Body of pancreas (tissue), 4 donors: ENCODE results near the gene TRIP13. TPM values are rescaled to one million over a fixed set of nuclear protein-coding genes. Genes with fewer than 3 reads are reported as not detected.

Experiments used
- ATAC-seq: fragments of 150-250 bp; one replicate; pipeline ENCODE4 v1.9.1; 2016
- DNase-seq, 4 donors: peaks; one replicate each; pipeline ENCODE4 v3.0.0-alpha.2; 2019
- H3K27ac ChIP-seq, 4 donors: fragments of 200-600 bp; sonication (generic); 1 replicate in 3 of 4; 2 replicates in 1 of 4; pipeline versions ENCODE4 v1.5.1 to v1.6.1; 2016 to 2019; ENCODE audit warnings: mild to moderate bottlenecking in 1 of 4, mixed read lengths in 1 of 4, moderate library complexity in 1 of 4
- H3K27me3 ChIP-seq, 2 donors: fragments of 200-600 bp; sonication (generic); one replicate each; pipeline ENCODE4 v1.6.0; 2016; ENCODE audit warnings: mild to moderate bottlenecking in 1 of 2
- H3K36me3 ChIP-seq, 2 donors: fragments of 200-600 bp; sonication (generic); replicated peaks in 1 of 2; 2 replicates each; pipeline ENCODE4 v1.5.1; 2016; ENCODE audit warnings: low read depth in 2 of 2; ENCODE audit not compliant: insufficient read depth in 1 of 2
- H3K4me1 ChIP-seq: fragments of 200-600 bp; sonication (generic); one replicate; pipeline ENCODE4 v1.6.0; 2016
- H3K4me3 ChIP-seq, 2 donors: fragments of 200-600 bp; sonication (generic); 1 replicate in 1 of 2; 2 replicates in 1 of 2; pipeline ENCODE4 v1.5.1; 2016 to 2019
- H3K9me3 ChIP-seq, 3 donors: fragments of 200-600 bp; sonication (generic); 1 replicate in 2 of 3; 2 replicates in 1 of 3; pipeline ENCODE4 v1.5.1; 2016
- CTCF ChIP-seq, 7 experiments: fragments of 450-650 bp in 4 of 7; fragments of 200-600 bp in 3 of 7; sonication (generic) in 3 of 7; IDR thresholded peaks; one replicate each; pipeline ENCODE4 v1.5.1; 2016 to 2019; ENCODE audit warnings: antibody characterized with exemption in 7 of 7
- POLR2A ChIP-seq, 3 donors: fragments of 450-650 bp; IDR thresholded peaks; one replicate each; pipeline ENCODE4 v1.6.1; 2016; ENCODE audit warnings: antibody characterized with exemption in 3 of 3, mild to moderate bottlenecking in 2 of 3
- WGBS, 2 donors: methylation state at CpG; one replicate each; pipeline ENCODE4 v1.1.5; 2017; 5-methylcytosine and 5-hydroxymethylcytosine counted together
- intact Hi-C: fragments of 100-400 bp; cut with DNase I; formaldehyde crosslinking; loops from one replicate; pipeline ENCODE4 v1.15.1; 2023
- total RNA-seq, 2 donors: library from RNA; depleted of rRNA; stranded (reverse); fragments of >200 nt; gene quantifications; one replicate each; pipeline ENCODE4 v1.1.0, GENCODE V29; 2016

The TRIP13 gene
- total RNA-seq, 2 donors from 2014 or later: 1.3 TPM

GRCh38 chr5:907366-907910 is 14.8 kb downstream of the TRIP13 start:
- no peaks in the 10 kb centered on the region for H3K36me3 ChIP-seq
- WGBS, 2 donors: 95 to 97% methylated on average over 6 to 7 of the region's 7 CpGs
- H3K4me1 ChIP-seq: peaks cover 3% of the 10 kb centered on the region
- H3K27ac ChIP-seq: no peak overlapping the region
- H3K9me3 ChIP-seq: no peaks in the 10 kb centered on the region
- intact Hi-C loops: no loop called here
- no peaks in the 10 kb centered on the region for H3K27me3 ChIP-seq
- no peak overlapping the region for H3K4me3 ChIP-seq
- TF ChIP-seq CTCF (IDR thresholded peaks at IDR 0.05): no peak
- no peak for TF ChIP-seq POLR2A (IDR thresholded peaks at IDR 0.05)
- DNase-seq (peak in 1 of 4 donors; percentile 8), ATAC-seq (no peak)

- TF ChIP-seq CTCF (IDR thresholded peaks at IDR 0.05) (no peak), POLR2A (IDR thresholded peaks at IDR 0.05) (no peak)
- Histone ChIP-seq H3K9me3 (no peaks in the 10 kb centered on the region), H3K4me1 (no peaks in the 10 kb centered on the region), H3K36me3 (no peaks in the 10 kb centered on the region), H3K27me3 (no peaks in the 10 kb centered on the region), H3K27ac (no peak overlapping the region), H3K4me3 (no peak overlapping the region)
- WGBS, 2 donors: 92 to 99% methylated on average over 10 to 16 of the region's 16 CpGs
- intact Hi-C loops: no loop called here
- DNase-seq: peak in 1 of 4 donors; percentile 4
- ATAC-seq: no peak
These were observed 15.5 kb downstream of the TRIP13 start for GRCh38 chr5:908172-908571.

GRCh38 chr5:909086-909485 is 16.4 kb downstream of the TRIP13 start:
- TF ChIP-seq CTCF (IDR thresholded peaks at IDR 0.05) (no peak), POLR2A (IDR thresholded peaks at IDR 0.05) (no peak)
- Histone ChIP-seq H3K27me3 (no peaks in the 10 kb centered on the region), H3K9me3 (no peaks in the 10 kb centered on the region), H3K4me3 (no peak overlapping the region), H3K36me3 (no peaks in the 10 kb centered on the region), H3K27ac (no peak overlapping the region), H3K4me1 (no peaks in the 10 kb centered on the region)
- 89 to 90% methylated on average over 5 to 8 of the region's 8 CpGs for WGBS, 2 donors
- DNase-seq (peak in 1 of 4 donors; percentile 4), ATAC-seq (no peak)
- intact Hi-C loops: no loop called here

GRCh38 chr5:909994-910768 is 17.5 kb downstream of the TRIP13 start:
- DNase-seq: peak in 1 of 4 donors; percentile 3
- Histone ChIP-seq H3K27ac (no peak overlapping the region), H3K9me3 (no peaks in the 10 kb centered on the region), H3K36me3 (no peaks in the 10 kb centered on the region), H3K27me3 (no peaks in the 10 kb centered on the region), H3K4me1 (no peaks in the 10 kb centered on the region), H3K4me3 (no peak overlapping the region)
- 94 to 96% methylated on average over 18 of the region's 18 CpGs for WGBS, 2 donors
- no peak for TF ChIP-seq CTCF (IDR thresholded peaks at IDR 0.05)
- no peak for ATAC-seq
- intact Hi-C loops: no loop called here

- 90 to 94% methylated on average over 2 to 7 of the region's 7 CpGs for WGBS, 2 donors
- no peaks in the 10 kb centered on the region for H3K36me3 ChIP-seq
- no peak for ATAC-seq
- H3K4me3 ChIP-seq: no peak overlapping the region
- no peaks in the 10 kb centered on the region for H3K27me3 ChIP-seq
- DNase-seq: peak in 1 of 4 donors; percentile 7
- H3K9me3 ChIP-seq: no peaks in the 10 kb centered on the region
- TF ChIP-seq POLR2A (IDR thresholded peaks at IDR 0.05) (no peak), CTCF (IDR thresholded peaks at IDR 0.05) (no peak)
- intact Hi-C loops: no loop called here
- H3K4me1 ChIP-seq: no peaks in the 10 kb centered on the region
- no peak overlapping the region for H3K27ac ChIP-seq
These were observed 18.1 kb downstream of the TRIP13 start for GRCh38 chr5:910769-911160.
